ENCODE results near the gene SREBF2. TPM values are rescaled to one million over a fixed set of nuclear protein-coding genes. Genes with fewer than 3 reads are reported as not detected.

SREBF2 gene
- total and polyA plus RNA-seq, 10 of the 15 experiments (the other 5 are each of a cell fraction or from before 2014, with no cell fraction given), result 2.4 to 177 (median 78.8) TPM

DNA sequence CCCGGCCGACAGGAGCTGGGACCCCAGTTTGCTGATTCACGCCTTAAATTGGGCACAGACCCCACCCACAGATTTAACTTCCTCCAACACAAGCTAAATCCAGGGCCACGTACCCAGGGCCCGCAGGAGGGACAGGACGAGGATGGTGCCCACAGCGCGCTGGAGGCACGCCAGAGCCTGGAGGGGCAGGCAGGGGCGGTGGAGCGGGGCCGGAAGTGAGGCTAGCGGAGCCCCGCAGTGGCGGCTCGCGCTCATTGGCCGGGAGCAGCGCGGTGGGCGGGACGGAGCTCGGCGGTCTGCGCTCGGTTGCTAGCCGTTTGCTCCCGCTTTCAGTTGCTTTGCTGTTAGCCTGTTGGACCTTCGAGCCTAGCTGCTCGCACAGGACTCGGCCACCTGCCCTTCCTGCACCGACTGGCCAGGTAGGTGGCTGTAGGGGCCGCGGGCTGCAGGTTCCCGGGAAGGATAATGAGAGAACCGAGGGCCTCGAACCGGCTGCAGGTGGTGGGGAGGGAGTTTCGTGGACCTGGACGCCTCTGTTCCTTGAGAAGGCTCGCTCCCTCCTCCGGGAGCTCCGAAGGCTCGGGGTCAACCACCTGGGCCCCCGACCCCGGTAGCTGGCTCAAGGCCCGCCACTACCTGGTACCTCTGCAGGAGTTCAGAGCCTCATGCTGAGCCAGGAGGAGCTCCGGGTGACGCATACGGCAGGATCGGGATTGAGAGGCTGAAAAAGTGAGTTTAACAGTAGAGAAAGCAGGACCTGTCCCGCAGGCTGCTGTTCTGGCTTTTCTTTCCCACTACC lies 32.4 kb upstream of the SREBF2 start, which contains the start of gene CCDC134 (continued):
- TF ChIP-seq NBN (IDR thresholded peaks at IDR 0.05) (peak; percentile 66; the same call in 1 of the 2 replicates), PAX8 (IDR thresholded peaks at IDR 0.05) (no peak), ZZZ3 (IDR thresholded peaks at IDR 0.05; ENCODE audit: control insufficient read depth, insufficient read length, low read depth) (no peak), SIX5 (IDR thresholded peaks at IDR 0.05; ENCODE audit: low read depth, low read length, severe bottlenecking) (no peak), NFXL1 (IDR thresholded peaks at IDR 0.05; ENCODE audit: borderline replicate concordance) (no peak), SMC3 (IDR thresholded peaks at IDR 0.05; ENCODE audit: borderline replicate concordance, low read length) (no peak), POLR2AphosphoS5 (IDR thresholded peaks at IDR 0.05; ENCODE audit: low read length) (peak; percentile 96), IKZF2 (IDR thresholded peaks at IDR 0.05) (0 out of 4 replicates have a peak, but pooled peaks of 1 of the 2 experiments have one; percentile 18), NR2F1 (conservative IDR thresholded peaks at IDR 0.05) (0 out of 2 replicates have a peak, but pooled peaks have one; percentile 28), NR2C2 (IDR thresholded peaks at IDR 0.05; ENCODE audit: borderline replicate concordance, control insufficient read depth, insufficient read length, low read depth) (no peak), STAT1 (conservative IDR thresholded peaks at IDR 0.05) (0 out of 2 replicates have a peak, but pooled peaks have one; percentile 48), CHD2 (IDR thresholded peaks at IDR 0.05; ENCODE audit: borderline replicate concordance, low read depth, low read length) (0 out of 2 replicates have a peak, but pooled peaks have one; percentile 55), JUNB (IDR thresholded peaks at IDR 0.05) (no peak), CBFB (IDR thresholded peaks at IDR 0.05; ENCODE audit: low read depth) (0 out of 2 replicates have a peak, but pooled peaks have one; percentile 29), POLR2A (IDR thresholded peaks at IDR 0.05; ENCODE audit: low read depth, low read length) (peak; percentile 95), TARDBP (IDR thresholded peaks at IDR 0.05; ENCODE audit: borderline replicate concordance) (no peak), SUPT20H (IDR thresholded peaks at IDR 0.05; ENCODE audit: borderline replicate concordance, control insufficient read depth, low read depth, low read length) (no peak), FOS (IDR thresholded peaks at IDR 0.05; ENCODE audit: borderline replicate concordance, extremely low read depth, insufficient read length) (no peak)
- TF ChIP-seq, protein P1, sequence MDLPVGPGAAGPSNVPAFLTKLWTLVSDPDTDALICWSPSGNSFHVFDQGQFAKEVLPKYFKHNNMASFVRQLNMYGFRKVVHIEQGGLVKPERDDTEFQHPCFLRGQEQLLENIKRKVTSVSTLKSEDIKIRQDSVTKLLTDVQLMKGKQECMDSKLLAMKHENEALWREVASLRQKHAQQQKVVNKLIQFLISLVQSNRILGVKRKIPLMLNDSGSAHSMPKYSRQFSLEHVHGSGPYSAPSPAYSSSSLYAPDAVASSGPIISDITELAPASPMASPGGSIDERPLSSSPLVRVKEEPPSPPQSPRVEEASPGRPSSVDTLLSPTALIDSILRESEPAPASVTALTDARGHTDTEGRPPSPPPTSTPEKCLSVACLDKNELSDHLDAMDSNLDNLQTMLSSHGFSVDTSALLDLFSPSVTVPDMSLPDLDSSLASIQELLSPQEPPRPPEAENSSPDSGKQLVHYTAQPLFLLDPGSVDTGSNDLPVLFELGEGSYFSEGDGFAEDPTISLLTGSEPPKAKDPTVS (IDR thresholded peaks at IDR 0.05; ENCODE audit: low read depth, low read length), result no peak
- TF ChIP-seq, protein P2, sequence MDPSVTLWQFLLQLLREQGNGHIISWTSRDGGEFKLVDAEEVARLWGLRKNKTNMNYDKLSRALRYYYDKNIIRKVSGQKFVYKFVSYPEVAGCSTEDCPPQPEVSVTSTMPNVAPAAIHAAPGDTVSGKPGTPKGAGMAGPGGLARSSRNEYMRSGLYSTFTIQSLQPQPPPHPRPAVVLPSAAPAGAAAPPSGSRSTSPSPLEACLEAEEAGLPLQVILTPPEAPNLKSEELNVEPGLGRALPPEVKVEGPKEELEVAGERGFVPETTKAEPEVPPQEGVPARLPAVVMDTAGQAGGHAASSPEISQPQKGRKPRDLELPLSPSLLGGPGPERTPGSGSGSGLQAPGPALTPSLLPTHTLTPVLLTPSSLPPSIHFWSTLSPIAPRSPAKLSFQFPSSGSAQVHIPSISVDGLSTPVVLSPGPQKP (IDR thresholded peaks at IDR 0.05; ENCODE audit: low read depth, low read length), result peak; percentile 76
- TF ChIP-seq, protein P3, sequence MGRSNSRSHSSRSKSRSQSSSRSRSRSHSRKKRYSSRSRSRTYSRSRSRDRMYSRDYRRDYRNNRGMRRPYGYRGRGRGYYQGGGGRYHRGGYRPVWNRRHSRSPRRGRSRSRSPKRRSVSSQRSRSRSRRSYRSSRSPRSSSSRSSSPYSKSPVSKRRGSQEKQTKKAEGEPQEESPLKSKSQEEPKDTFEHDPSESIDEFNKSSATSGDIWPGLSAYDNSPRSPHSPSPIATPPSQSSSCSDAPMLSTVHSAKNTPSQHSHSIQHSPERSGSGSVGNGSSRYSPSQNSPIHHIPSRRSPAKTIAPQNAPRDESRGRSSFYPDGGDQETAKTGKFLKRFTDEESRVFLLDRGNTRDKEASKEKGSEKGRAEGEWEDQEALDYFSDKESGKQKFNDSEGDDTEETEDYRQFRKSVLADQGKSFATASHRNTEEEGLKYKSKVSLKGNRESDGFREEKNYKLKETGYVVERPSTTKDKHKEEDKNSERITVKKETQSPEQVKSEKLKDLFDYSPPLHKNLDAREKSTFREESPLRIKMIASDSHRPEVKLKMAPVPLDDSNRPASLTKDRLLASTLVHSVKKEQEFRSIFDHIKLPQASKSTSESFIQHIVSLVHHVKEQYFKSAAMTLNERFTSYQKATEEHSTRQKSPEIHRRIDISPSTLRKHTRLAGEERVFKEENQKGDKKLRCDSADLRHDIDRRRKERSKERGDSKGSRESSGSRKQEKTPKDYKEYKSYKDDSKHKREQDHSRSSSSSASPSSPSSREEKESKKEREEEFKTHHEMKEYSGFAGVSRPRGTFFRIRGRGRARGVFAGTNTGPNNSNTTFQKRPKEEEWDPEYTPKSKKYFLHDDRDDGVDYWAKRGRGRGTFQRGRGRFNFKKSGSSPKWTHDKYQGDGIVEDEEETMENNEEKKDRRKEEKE (IDR thresholded peaks at IDR 0.05), result no peak
- TF ChIP-seq, protein P4, sequence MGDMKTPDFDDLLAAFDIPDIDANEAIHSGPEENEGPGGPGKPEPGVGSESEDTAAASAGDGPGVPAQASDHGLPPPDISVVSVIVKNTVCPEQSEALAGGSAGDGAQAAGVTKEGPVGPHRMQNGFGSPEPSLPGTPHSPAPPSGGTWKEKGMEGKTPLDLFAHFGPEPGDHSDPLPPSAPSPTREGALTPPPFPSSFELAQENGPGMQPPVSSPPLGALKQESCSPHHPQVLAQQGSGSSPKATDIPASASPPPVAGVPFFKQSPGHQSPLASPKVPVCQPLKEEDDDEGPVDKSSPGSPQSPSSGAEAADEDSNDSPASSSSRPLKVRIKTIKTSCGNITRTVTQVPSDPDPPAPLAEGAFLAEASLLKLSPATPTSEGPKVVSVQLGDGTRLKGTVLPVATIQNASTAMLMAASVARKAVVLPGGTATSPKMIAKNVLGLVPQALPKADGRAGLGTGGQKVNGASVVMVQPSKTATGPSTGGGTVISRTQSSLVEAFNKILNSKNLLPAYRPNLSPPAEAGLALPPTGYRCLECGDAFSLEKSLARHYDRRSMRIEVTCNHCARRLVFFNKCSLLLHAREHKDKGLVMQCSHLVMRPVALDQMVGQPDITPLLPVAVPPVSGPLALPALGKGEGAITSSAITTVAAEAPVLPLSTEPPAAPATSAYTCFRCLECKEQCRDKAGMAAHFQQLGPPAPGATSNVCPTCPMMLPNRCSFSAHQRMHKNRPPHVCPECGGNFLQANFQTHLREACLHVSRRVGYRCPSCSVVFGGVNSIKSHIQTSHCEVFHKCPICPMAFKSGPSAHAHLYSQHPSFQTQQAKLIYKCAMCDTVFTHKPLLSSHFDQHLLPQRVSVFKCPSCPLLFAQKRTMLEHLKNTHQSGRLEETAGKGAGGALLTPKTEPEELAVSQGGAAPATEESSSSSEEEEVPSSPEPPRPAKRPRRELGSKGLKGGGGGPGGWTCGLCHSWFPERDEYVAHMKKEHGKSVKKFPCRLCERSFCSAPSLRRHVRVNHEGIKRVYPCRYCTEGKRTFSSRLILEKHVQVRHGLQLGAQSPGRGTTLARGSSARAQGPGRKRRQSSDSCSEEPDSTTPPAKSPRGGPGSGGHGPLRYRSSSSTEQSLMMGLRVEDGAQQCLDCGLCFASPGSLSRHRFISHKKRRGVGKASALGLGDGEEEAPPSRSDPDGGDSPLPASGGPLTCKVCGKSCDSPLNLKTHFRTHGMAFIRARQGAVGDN (IDR thresholded peaks at IDR 0.05), result peak; percentile 74
